Spleen (tissue), 11 donors: Measurements from ENCODE around the gene MDGA2. TPM values are rescaled to one million over a fixed set of nuclear protein-coding genes. Genes with fewer than 3 reads are reported as not detected.

ENCODE experiments used
- DNase-seq: peaks from one replicate; pipeline ENCODE4 v3.0.0-alpha.2; 2020
- H3K27ac ChIP-seq, 8 donors: fragments of 200-600 bp; sonication (generic) in 7 of 8; 1 replicate in 4 of 8; 2 replicates in 4 of 8; pipeline versions ENCODE4 v1.5.0 to v1.8.0; 2016 to 2021; ENCODE audit warnings: inconsistent platforms in 4 of 8, mild to moderate bottlenecking in 4 of 8, moderate library complexity in 1 of 8
- H3K27me3 ChIP-seq, 7 donors: fragments of 200-600 bp; sonication (generic) in 6 of 7; replicated peaks in 1 of 7; 1 replicate in 4 of 7; 2 replicates in 3 of 7; pipeline versions ENCODE4 v1.5.0 to v1.8.0; 2016 to 2021; ENCODE audit warnings: inconsistent platforms in 3 of 7, mild to moderate bottlenecking in 1 of 7
- H3K36me3 ChIP-seq, 6 donors: fragments of 200-600 bp; sonication (generic) in 5 of 6; 1 replicate in 4 of 6; 2 replicates in 2 of 6; pipeline versions ENCODE4 v1.5.0 to v1.8.0; 2016 to 2021; ENCODE audit warnings: inconsistent platforms in 2 of 6
- H3K4me1 ChIP-seq, 6 donors: fragments of 200-600 bp; sonication (generic) in 5 of 6; 1 replicate in 3 of 6; 2 replicates in 3 of 6; pipeline versions ENCODE4 v1.5.0 to v1.8.0; 2016 to 2021; ENCODE audit warnings: inconsistent platforms in 3 of 6
- H3K4me3 ChIP-seq, 8 donors: fragments of 200-600 bp; sonication (generic) in 7 of 8; 1 replicate in 4 of 8; 2 replicates in 4 of 8; pipeline versions ENCODE4 v1.5.0 to v1.8.0; 2016 to 2021; ENCODE audit warnings: inconsistent platforms in 4 of 8, mild to moderate bottlenecking in 4 of 8, moderate library complexity in 2 of 8
- H3K9me3 ChIP-seq, 8 donors: fragments of 200-600 bp; sonication (generic) in 7 of 8; 1 replicate in 4 of 8; 2 replicates in 4 of 8; pipeline versions ENCODE4 v1.5.0 to v1.8.0; 2016 to 2021; ENCODE audit warnings: inconsistent platforms in 4 of 8
- POLR2A ChIP-seq, 3 donors: fragments of 450-650 bp; IDR thresholded peaks; one replicate each; pipeline ENCODE4 v1.5.1; 2017; ENCODE audit warnings: antibody characterized with exemption in 3 of 3, mild to moderate bottlenecking in 1 of 3
- POLR2AphosphoS5 ChIP-seq, 3 donors: sonication (generic); formaldehyde crosslinking; IDR thresholded peaks; one replicate each; pipeline ENCODE4 v1.5.1; 2017; ENCODE audit warnings: antibody characterized with exemption in 3 of 3
- WGBS, 5 donors: extraction: QIAGEN DNeasy Blood & Tissue Kit in 3 of 5; methylation state at CpG; one replicate each; pipeline versions ENCODE4 v1.1.5 to v1.1.7; 2013 to 2018; 5-methylcytosine and 5-hydroxymethylcytosine counted together
- intact Hi-C: fragments of 100-400 bp; cut with DNase I; formaldehyde crosslinking; loops from one replicate; pipeline ENCODE4 v1.15.0; 2023; ENCODE audit warnings: low total_unique reads
- polyA plus RNA-seq, 3 donors: library from polyadenylated mRNA; stranded (reverse); fragments of 200-250 nt; gene quantifications; one replicate each; pipeline ENCODE4 v1.2.1, GENCODE V29; 2013
- total RNA-seq, 7 donors: library from RNA; depleted of rRNA in 3 of 7; stranded (reverse); fragments of >200 nt in 3 of 7; fragmentation: NEBNext Ultra II Directional in 4 of 7; extraction: Animal tissue kit (Norgen Biotek cat#: 25700) in 4 of 7; gene quantifications; one replicate each; pipeline versions ENCODE4 v1.1.0 to v1.2.1, GENCODE V29; 2016 to 2021
- TF ChIP-seq, protein P1 (sequence below), 11 experiments: fragments of 200-600 bp in 7 of 11; fragments of 450-650 bp in 4 of 11; sonication (generic) in 4 of 11; IDR thresholded peaks in 8 of 11; conservative IDR thresholded peaks in 3 of 11; 1 replicate in 7 of 11; 2 replicates in 4 of 11; pipeline versions ENCODE4 v1.4.0 to v1.8.0; 2016 to 2021; ENCODE audit warnings: antibody characterized with exemption in 11 of 11, inconsistent platforms in 4 of 11, mild to moderate bottlenecking in 1 of 11
- donor health status: healthy with polysubstance abuse.
- donor health status: DM: no; HTN: no; CAD: no; lungs with moderate emphysema.
- donor health status: DM: no; HTN: no; CAD: no.
- donor health status: Bipolar disorder and iron deficiency.
- donor health status: healthy.
- donor health status: DM: no; HTN: no; CAD: no.
- donor health status: DM: yes; HTN: yes; CAD: no.

The MDGA2 gene
- total and polyA plus RNA-seq, 10 donors = 0.06 to 0.26 (median 0.07) TPM; not detected in 7

DNA sequence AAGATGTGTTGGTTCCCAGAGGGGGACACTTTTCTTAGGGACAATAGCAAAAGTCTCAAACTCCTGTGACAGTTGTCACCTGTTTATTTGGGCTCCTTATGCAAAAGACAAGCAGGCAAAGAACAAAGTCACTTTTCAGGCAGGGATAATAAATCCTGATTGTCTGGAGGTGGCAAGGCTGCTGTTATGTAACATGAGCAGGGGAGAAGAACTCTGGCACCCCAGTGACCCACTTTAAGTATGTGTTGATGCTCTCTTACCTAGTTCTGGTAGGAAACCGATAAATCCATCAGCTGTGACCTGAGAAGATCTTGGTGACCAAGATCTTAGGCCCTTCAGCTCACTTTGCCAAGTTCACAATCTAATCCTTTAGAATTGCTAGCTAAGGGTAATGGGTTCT, 17.4 kb downstream of the MDGA2 start:
- Histone ChIP-seq H3K9me3 (no peaks in the 10 kb centered on the region), H3K27ac (no peak overlapping the region), H3K36me3 (no peaks in the 10 kb centered on the region), H3K4me3 (no peak overlapping the region), H3K4me1 (no peaks in the 10 kb centered on the region), H3K27me3 (no peaks in the 10 kb centered on the region)
- DNase-seq = no peak
- intact Hi-C loops = no loop called here
- WGBS, 5 donors = 55 to 85% (median 74%) methylated on average over 1 of the region's 1 CpG
- TF ChIP-seq, protein P1, sequence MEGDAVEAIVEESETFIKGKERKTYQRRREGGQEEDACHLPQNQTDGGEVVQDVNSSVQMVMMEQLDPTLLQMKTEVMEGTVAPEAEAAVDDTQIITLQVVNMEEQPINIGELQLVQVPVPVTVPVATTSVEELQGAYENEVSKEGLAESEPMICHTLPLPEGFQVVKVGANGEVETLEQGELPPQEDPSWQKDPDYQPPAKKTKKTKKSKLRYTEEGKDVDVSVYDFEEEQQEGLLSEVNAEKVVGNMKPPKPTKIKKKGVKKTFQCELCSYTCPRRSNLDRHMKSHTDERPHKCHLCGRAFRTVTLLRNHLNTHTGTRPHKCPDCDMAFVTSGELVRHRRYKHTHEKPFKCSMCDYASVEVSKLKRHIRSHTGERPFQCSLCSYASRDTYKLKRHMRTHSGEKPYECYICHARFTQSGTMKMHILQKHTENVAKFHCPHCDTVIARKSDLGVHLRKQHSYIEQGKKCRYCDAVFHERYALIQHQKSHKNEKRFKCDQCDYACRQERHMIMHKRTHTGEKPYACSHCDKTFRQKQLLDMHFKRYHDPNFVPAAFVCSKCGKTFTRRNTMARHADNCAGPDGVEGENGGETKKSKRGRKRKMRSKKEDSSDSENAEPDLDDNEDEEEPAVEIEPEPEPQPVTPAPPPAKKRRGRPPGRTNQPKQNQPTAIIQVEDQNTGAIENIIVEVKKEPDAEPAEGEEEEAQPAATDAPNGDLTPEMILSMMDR (IDR thresholded peaks at IDR 0.05 in 8 of 11, conservative IDR thresholded peaks at IDR 0.05 in 3 of 11) = no peak
- TF ChIP-seq POLR2AphosphoS5 (IDR thresholded peaks at IDR 0.05) (no peak), POLR2A (IDR thresholded peaks at IDR 0.05) (no peak)

DNA sequence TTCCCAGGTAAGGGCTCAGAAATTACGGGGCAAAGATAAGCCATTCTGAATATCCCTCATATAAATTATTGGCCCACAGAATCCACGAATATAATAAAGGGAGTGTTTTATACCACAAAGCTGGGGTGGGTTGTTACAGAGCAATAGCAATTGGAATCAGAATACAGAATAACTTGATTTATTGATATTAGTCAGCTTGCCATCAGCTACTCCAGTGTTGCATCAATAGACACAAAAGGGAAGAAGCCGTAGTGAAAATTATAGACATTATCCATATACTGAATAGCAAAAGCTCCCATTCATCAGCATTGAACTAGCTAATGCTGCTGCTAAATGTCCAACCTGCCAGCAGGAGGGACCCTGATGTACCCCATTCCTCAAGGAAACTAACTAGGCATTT, 18.3 kb downstream of the MDGA2 start:
- intact Hi-C loops = no loop called here
- Histone ChIP-seq H3K27ac (no peak overlapping the region), H3K27me3 (no peaks in the 10 kb centered on the region), H3K4me3 (no peak overlapping the region), H3K4me1 (no peaks in the 10 kb centered on the region), H3K9me3 (no peaks in the 10 kb centered on the region), H3K36me3 (no peaks in the 10 kb centered on the region)
- no peak for DNase-seq
- WGBS, 5 donors = 77 to 90% (median 81%) methylated on average over 3 of the region's 3 CpGs
- TF ChIP-seq POLR2AphosphoS5 (IDR thresholded peaks at IDR 0.05) (no peak), POLR2A (IDR thresholded peaks at IDR 0.05) (no peak)
- TF ChIP-seq, protein P1 (IDR thresholded peaks at IDR 0.05 in 8 of 11, conservative IDR thresholded peaks at IDR 0.05 in 3 of 11) = no peak

DNA sequence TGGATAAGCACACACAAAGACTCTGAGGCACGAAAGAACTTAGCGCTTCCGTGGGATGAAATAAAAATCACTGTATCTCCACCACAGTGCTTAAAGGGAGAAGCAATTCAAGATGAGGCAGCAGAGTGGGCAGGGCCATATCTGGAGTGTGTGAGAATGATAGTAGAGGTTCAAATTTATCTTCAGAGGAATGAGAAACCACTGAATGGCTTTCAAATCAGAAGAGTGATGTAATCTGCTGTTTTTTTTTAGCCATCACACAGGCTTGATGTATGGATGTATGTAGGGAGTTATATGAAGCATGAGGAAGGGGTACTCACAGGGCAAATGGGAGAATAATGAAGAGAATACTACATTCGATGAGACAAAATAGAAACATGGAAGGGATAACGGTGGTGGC, 24.1 kb downstream of the MDGA2 start:
- Histone ChIP-seq H3K9me3 (no peaks in the 10 kb centered on the region), H3K27me3 (no peaks in the 10 kb centered on the region), H3K4me1 (no peaks in the 10 kb centered on the region), H3K36me3 (no peaks in the 10 kb centered on the region), H3K27ac (no peak overlapping the region), H3K4me3 (no peak overlapping the region)
- TF ChIP-seq POLR2A (IDR thresholded peaks at IDR 0.05) = no peak
- TF ChIP-seq, protein P1 (IDR thresholded peaks at IDR 0.05 in 8 of 11, conservative IDR thresholded peaks at IDR 0.05 in 3 of 11) = no peak
- TF ChIP-seq POLR2AphosphoS5 (IDR thresholded peaks at IDR 0.05) = no peak
- intact Hi-C loops = no loop called here
- WGBS, 5 donors = 77 to 91% (median 84%) methylated on average over 5 of the region's 5 CpGs
- no peak for DNase-seq

DNA sequence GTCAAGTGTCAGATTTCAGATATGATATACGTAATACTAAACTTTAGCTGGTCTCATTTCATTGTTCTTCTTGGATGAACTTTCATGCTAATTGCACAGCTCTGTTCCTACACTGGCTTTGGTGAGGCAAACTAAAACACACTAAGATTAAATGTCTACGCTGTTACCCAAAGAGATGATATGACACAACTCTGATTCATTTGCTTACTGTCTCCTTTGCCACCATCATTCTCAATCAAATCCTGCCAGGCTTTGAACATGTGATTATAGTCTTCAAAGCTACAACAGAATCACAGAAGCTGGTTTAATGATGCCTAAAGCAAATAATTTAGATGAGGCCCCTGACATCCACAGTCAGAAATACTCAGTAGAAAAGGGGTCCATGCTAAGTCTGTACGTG, 37.7 kb downstream of the MDGA2 start:
- 74 to 87% (median 86%) methylated on average over 3 of the region's 3 CpGs for WGBS, 5 donors
- H3K9me3 ChIP-seq = no peaks in the 10 kb centered on the region
- TF ChIP-seq POLR2A (IDR thresholded peaks at IDR 0.05) (no peak), POLR2AphosphoS5 (IDR thresholded peaks at IDR 0.05) (no peak)
- TF ChIP-seq, protein P1 (IDR thresholded peaks at IDR 0.05 in 8 of 11, conservative IDR thresholded peaks at IDR 0.05 in 3 of 11) = no peak
- H3K4me1 ChIP-seq = no peaks in the 10 kb centered on the region
- no peak overlapping the region for H3K27ac ChIP-seq
- no peak for DNase-seq
- H3K4me3 ChIP-seq = no peak overlapping the region
- H3K27me3 ChIP-seq = no peaks in the 10 kb centered on the region
- intact Hi-C loops = no loop called here
- H3K36me3 ChIP-seq = no peaks in the 10 kb centered on the region
